HG03175 (cell line): ENCODE data around the gene SGO2.
"Not testable (repeated sequence)": the region's sequence is repeated elsewhere in the genome, so short reads cannot be mapped to it uniquely, and the experiment has no call there.

Experiments used
- ATAC-seq: cut with Tn5 transposase; IDR thresholded peaks from one replicate; pipeline ENCODE4 v1.9.1; 2021; ENCODE audit warnings: mild to moderate bottlenecking, moderate library complexity; ENCODE audit not compliant: unreplicated experiment

SGO2 gene

DNA sequence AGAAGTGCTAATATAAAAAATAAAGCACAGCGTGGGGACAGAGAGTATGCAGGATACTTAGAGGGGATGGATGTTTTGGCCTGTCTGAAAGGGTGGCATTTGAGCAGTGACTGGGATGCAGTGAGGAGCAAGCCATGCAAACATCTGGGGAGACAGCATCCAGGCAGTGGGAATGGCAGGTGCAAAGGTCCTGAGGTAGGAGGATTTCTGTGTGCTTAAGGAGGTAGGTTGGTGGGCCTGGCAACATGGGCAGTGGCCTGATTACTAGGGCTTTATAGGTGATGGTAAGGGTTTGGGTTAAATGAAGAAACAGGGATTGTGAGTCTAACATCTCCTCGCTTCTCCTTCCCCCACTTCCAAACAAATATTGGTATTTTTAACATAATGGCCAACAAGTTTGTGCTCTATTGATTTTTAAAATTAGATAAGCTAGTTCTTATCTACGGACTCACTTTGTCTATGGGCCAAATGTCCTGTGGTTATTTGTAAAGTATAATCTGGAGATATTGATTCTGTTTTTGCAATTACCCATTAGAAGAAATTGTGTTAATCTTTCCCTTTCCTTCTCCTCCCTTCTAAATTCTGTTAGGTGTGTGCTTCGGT is 62.2 kb downstream of the SGO2 start:
- ATAC-seq, result no peak

DNA sequence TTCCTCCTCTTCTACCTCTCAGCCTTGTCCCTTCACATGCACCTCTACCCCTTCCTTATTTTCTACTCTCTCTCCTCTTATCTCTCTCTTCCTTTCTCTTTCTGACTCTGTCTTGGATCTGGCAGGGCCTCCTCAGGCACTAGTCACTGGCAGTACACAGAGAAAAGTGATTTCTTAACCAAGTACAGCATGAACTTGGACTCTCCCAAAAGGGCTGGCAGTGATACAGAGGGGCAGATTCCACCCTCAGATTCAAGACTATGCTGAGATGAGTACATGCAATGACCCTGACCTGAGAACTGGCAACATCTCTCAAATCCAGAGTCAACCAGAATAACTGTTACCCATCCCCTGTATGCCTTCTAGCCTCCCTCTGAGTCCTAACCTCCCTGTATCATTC is 64.1 kb downstream of the SGO2 start:
- ATAC-seq, result no peak

DNA sequence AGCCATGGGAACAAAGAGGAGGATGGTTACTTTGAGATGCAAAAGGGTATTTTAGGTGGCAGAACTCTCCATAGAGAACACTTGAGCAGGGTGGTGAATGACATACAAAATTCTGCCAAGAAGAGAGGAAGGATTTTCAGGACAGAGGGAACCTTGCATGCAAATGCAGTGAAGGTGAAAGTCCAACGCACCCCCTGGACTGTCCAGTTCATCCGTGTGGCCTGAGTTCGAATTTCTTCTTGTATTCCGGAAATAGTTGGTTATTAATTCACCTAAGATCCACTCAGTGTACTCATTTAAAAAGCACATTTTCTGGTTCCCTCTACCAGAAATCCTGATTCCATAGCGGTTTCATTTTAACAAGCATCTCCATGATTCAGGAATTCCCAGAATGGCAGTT is 65.3 kb downstream of the SGO2 start:
- no peak for ATAC-seq

- ATAC-seq, result no peak
Measured at GRCh38 chr2:200592406-200593075, 66.5 kb downstream of the SGO2 start.

DNA sequence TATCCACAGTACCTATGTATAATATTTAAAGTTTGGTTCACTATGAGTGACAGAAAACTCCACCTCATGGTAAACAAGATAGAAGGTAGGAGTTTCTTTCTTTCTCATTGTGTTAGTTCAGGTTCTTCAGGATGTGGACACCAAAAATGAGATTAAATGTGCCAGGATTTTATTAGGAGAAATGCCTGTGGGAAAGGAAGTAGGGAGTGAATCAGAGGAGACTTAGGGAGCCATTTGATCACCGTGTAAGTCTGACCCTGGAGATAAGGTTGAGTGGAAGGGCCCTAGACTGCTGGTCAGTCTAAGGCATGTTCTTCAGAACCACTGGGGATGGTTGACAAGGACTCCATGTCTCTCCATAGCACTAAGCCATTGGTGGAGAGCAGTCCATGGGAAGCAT is 67.9 kb downstream of the SGO2 start:
- no peak for ATAC-seq

DNA sequence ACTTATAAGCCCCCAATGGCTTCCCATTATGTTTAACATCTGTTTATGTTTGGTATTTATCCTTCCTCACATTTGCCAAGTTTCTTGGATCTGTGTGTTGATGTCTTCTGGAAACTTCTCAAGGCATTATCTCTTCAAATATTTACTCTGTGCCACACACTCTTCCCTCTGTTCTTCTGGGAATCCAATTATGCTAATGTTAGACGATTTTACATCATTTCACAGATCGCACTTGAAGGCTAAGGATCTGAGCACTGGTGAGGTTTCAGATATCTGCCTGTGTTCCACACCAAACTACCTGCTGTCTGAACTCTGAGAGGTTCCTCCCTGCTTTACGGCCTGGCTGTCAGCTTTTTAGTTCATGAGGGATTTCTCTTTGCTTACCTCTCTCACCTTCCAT is 69.9 kb downstream of the SGO2 start:
- no peak for ATAC-seq

DNA sequence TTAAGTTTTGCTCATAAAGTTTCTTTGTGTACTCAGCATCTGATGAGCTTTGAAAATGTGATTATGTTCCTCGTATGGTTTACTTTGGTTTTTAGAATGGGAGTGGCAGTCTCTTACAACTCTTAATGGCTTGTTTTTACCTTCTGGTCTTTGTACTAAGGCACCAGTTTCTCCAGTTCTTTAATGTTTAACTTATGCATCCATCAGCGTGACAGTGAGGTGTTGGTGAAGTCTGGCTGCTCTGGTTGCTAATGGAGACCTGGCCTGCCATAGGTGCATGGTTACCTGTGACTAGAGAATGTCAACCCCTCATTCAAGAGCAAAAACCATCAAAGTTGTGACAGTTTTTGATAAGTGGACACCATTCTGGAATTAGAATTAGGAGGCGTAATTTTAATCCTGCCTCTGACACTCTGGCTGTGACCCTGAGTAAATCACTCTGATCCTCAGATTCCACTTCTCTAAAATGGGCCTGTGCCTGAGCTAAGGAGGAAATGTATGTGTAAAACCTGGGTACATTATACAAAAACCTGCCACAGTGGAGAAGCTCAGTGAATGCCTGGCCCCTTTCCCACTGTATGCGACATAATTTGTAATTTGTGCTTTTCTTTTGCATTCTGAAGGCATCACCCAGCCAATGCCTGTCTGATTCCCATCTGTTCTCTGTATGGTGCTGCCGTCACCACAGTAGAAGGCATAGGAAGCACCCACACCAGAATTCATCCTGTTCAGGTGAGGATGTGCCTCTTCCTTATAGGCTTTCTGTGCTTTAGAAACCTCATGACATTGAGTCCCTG is 71.0 kb downstream of the SGO2 start:
- no peak for ATAC-seq

GRCh38 chr2:200599206-200599605 is 73.2 kb downstream of the SGO2 start:
- ATAC-seq, result no peak

GRCh38 chr2:200600549-200601225 is 74.7 kb downstream of the SGO2 start:
- ATAC-seq, result no peak

DNA sequence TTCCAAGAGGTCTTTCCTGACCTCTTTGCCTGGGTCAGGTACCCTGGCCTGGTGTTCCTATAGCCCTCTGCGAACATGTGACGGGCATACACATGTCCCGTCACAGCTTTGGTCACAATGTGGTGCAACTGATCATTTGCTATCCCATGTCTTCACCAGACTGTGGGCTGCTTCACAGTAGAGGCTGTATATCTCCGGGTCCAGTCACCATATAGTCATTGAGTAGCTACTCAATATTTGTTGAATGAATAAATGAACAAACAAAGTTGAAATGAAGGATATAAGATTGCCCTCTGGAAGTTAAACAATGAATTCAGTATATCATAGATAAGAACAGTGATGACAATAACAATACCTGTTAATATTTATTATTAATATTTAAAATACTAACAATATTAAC is 76.6 kb downstream of the SGO2 start:
- no peak for ATAC-seq

DNA sequence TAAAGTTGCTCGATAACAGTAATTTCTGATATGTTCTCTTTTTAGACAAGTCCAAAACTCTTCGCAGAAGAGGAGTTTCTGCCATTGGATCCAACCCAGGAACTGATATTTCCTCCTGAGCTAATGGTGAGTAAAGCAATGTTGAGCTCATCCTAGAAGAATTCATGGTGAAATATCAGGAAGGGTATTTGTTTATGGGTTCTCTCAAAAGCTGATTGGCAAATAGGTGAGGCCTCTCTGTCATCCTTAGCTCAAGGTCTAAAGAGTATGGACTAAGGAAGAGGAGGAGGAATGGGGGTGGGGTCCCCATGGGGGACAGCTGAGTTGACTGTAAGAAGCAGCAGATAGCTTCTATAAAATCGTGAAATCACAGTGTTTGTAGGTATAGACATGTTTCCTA is 78.0 kb downstream of the SGO2 start:
- ATAC-seq, result no peak

DNA sequence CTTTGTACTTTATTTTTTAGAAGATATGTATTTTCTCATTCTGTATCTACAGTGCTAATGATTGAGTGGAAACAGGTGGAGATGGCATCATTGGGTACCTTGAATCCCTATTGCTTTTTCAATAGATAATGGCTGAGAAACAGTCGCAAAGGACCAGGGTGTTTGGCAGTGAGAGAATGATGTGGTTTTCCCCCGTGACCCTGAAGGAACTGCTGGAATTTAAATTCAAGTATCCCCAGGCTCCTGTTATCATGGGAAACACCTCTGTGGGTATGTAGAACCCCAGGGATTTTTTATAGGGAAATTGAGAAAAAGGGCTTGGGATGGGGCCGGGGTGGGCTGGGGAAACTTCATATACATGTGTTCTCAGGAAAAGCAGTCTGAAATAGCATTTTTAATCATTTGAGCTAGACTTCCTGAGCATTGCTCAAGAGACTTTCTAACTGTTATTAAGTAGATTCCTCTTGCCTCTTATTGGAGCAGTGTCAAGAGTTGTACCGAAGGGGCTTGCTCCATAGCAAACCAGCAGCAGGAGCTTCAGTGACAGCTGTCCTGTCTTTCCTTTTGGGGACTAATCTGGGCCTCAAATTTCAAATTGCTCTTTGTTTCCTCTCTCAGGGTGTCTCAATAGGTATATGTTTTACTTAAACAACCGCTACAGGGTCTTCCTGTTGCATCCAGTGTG is 78.7 kb downstream of the SGO2 start:
- ATAC-seq, result no peak

DNA sequence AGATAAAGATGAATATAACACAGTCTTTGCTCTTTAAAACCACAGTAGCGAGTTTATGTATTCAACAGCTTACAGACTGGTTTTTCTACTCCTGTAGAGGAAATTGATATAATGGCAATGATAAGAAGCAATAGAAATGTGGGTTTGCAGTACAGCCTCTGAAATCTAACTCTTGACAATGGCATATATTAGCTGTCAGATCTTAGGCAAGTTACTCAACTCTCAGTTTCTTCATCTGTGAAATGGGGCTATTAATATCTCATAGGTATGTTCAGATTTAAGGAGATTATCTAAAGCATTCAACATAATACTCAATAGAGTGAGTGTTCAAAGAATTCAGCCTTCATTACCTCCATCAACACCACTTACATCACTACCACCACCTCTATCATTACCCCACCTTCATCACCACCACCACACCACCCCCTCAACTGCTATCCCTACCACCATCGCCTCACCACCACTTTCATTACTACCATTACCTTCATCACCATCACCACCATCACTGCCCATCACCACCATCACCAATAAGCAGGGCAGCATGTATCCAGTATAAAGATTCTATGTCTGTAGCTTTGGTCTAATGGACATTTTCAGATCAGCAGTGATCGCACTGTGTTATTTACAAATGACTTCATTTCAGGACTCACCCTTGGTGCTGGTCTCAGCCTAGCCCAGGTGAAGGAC is 82.5 kb downstream of the SGO2 start:
- no peak for ATAC-seq

DNA sequence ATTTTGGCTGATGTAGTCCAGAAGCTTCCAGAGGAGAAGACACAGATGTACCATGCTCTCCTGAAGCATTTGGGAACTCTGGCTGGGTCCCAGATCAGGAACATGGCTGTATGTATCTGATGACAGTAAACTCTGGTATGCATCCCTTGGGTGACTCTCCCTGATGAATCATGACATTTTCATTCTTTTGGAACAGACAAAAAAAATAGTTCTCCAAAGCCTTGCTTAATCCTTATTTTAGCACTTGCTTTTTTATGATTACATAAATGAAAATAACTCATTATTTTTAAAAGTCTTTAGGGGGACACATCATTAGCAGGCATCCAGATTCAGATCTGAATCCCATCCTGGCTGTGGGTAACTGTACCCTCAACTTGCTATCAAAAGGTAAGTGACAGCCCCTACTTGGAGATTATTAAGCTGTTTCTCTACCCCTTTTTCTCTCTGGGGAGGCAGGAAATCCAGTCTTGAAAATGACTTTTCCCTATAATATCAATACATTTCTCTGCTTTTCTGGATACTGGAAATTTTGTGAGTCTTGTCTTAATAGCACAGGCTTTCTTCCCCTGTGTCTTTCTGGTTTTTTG is 83.1 kb downstream of the SGO2 start:
- no peak for ATAC-seq

DNA sequence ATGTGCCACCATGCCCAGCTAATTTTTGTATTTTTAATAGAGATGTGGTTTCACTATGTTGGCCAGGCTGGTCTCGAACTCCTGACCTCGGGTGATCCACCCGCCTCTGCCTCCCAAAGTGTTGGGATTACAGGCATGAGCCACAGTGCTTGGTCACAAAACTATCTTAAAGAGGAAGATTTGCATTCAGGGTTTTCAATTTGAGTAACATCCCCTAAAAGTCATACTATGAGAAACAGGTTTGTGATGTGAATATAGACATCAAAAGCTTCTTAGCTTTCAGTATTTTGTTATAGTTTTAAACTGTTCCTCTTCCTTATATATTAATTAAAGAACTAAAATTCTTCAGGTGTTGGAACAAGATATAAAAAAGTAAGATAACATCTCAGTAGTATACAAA is 84.2 kb downstream of the SGO2 start:
- ATAC-seq, result not testable (repeated sequence)

DNA sequence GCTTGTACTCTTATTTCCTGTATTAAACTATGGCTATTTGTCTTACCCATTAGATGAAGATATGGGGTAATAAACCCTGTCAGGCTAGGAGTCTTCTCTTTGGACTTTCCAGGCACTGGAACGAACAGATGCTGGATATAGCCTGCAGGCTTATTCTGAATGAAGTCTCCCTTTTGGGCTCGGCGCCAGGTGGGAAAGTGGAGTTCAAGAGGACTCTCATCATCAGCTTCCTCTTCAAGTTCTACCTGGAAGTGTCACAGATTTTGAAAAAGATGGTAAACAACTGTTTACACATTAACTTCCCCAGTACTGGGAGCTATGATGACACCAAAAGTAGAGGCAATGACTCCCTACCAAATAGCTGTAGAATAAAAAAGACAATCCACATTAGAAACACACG is 87.7 kb downstream of the SGO2 start:
- ATAC-seq, result no peak

- no peak for ATAC-seq
Measured at GRCh38 chr2:200614249-200614648, 88.2 kb downstream of the SGO2 start.

DNA sequence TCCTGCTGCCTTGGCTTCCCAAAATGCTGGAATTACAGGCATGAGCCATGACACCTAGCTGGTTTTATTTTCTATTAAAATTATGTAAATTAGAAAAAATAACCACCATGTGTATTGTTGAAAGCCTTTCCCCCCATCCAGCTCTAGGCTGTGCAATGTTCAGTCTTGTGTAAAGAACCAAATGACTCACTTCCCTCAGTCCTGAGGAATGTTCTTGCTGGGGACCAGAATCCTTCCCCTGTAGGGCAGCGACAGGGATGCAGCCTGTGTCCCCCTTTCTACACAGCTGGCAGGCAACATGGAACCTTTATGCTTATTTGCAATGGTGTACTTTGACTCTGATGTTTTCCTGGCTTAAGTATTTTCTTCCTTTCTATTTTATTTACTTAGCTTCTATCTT is 89.2 kb downstream of the SGO2 start:
- ATAC-seq, result no peak

DNA sequence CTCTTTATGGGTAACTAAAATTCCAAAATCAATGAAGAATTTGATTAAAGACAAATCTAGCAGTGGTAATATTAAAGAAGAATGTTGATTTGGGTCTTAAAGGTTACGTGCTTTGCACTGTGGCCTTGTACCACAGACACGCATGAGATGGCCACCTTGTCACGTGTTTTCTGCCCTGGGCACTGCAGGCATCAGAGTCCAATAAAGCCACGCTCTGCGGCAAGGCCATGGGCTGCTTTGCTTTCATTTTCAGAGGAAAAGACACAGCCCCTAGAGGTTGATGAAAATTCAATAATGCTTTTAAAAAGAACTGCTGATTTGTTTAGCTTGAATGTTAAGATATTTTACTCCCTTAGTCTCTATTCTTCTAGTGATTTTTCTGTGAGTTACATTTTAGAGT is 90.2 kb downstream of the SGO2 start:
- ATAC-seq, result no peak

GRCh38 chr2:200616656-200617055 is 90.6 kb downstream of the SGO2 start:
- ATAC-seq, result no peak
